GM21423 (cell line): ENCODE results near the gene RAB3A.
A peak's percentile ranks its signal among the peaks of the same experiment; 100 is the strongest.

Source experiments
- ATAC-seq: cut with Tn5 transposase; IDR thresholded peaks from one replicate; pipeline ENCODE4 v1.9.1; 2021; ENCODE audit warnings: mild to moderate bottlenecking, moderate library complexity; ENCODE audit not compliant: unreplicated experiment

RAB3A gene

DNA sequence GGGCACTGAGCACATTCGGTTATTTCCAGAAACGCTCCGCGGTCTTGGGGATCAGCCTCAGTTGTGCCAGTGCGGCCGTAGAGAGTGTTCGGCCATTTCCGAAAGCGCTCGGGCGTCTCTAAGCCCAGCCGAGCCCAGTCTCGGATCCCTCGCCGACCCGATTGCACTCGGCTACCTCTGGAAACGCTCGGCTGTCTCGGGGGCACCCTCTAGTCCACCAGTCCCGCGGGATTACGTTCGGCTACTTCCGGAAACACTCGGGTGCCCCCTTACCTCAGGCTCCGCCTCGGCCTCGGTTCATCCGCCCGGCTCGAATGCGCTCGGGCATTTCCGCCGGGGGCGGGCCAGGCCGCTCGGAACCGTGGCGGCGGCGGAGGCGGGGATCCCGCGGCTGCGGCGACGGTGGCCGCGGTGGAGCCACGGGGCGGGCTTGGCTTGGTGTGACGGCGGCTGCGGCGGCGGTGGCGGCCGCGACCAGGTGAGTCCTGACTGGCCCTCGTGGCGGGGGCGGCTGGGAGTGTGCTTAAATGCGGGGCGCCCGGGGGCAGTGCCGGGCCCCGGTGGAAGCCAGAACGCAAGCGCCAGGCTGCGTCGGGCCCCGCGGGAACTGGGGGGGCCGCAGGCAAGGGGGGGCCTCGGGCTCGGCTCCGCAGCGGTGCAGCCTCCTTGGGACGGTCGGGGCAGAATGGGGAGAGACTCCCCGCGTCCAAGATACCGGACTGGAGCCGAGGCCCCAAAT, 50.9 kb downstream of the RAB3A start, which contains the start of gene PIK3R2:
Gene PIK3R2 (plus strand): TSS at position 347 of the 739 bp plus-strand sequence. CDS start 2,717 bp downstream, outside the sequence.
- peak; percentile 66 for ATAC-seq

DNA sequence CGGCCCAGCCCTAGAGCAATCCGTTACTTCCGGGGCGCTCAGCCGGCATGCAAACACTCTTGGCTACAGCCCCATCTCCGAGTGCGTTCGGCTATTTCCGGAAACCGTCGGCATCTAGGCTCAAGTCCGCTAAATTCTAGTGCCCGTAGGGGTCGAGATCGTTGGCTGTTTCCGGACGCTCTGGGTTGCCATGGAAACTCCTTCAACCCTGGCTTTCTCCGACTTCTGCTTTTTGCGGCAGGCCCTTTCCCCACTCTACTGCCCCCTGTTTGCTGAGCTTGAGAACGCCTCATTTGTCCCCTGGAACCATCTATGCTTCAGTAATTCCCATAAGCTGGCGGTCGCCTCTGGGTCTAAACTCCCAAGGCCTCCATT, 51.4 kb downstream of the RAB3A start:
- ATAC-seq, result peak; percentile 69

DNA sequence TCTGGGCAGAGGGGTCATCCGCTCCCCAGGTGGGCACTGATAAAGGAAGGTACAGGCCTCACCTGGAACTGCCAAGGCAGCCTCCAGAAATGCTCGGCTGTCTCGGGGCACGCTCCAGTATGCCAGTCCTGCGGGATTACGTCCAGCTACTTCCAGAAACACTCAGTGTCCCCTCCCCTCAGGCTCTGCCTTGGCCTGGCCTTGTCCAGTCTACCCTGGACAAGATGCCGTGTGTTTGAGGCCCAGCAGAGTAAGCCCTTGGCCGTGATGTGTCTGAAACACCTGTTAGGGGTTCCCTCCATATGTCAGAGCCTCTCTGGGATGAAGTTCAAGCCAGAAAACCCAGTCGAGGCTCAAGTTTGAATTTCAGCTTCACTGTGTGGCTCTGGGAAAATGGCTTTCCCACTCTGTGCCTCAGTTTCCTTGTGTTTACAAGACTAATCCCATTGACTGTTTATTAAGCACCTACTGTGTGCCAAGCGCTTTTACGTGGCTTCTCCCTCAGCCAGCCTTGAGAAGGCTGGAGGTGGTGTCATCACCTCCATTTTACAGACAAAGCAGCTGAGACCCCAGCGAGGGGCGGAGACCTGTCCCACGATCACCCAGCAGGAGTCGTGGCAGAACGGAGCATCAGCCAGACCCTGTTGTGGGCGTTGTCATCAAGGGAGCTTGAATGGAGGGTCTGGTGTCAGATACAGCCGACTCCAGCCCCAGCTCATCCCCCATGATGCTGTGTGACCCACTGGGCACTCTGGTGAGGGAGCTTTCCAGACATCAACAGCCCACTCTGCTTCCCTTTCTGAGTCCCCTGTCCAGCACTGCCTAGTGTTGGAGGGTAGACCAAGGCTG, 52.8 kb downstream of the RAB3A start:
- ATAC-seq, result no peak

DNA sequence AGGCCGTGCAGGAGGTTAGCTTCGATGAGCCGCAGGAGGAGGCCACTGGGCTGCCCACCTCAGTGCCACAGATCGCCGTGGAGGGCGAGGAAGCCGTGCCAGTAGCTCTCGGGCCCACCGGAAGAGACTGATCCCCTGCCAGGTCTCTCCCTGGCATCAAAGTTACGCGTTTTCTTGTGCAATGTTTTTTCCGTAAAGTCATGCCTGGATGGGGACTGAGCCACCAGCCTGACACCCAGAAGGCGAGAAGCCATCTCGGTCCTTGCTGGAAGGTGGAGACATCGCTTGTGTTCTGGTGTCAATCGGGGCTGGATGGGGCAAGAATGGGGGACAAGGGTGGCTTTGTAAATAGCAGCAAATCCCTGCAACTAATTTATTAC, 54.3 kb downstream of the RAB3A start:
- no peak for ATAC-seq

DNA sequence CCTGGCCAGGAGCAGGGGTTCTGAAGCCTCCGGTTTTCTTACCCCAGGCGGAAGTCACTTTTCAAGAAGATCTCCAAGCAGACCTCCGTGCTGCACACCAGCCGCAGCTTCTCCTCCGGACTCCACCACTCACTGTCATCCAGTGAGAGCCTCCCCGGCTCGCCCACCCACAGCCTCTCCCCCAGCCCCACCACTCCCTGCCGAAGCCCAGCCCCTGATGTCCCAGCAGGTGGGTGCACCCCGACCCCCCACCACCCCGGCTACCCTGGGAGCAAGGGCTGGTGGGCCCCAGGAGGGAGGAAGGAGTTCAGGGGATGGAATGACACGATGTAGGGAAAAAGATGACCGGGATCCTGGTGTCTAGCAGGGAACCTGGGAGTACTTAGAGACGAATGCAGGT, 56.4 kb downstream of the RAB3A start:
- ATAC-seq, result no peak
